Anterior cingulate cortex (tissue), 58 donors: ENCODE results near the gene INTS1.
"Not testable (repeated sequence)": the region's sequence is repeated elsewhere in the genome, so short reads cannot be mapped to it uniquely, and the experiment has no call there.

ENCODE experiments used
- DNase-seq, 58 donors: peaks; one replicate each; lab custom pipeline; 2025; lab: John Stamatoyannopoulos, UW

Gene INTS1

GRCh38 chr7:1532456-1533254 is 28.5 kb upstream of the INTS1 start:
- peak in 33 of 58 donors; percentile 17 to 73 (median 48) for DNase-seq

- DNase-seq, result no peak
These were observed 27.8 kb upstream of the INTS1 start for GRCh38 chr7:1531979-1532455.

GRCh38 chr7:1531263-1531978 is 27.2 kb upstream of the INTS1 start:
- DNase-seq, result peak in 9 of 58 donors; percentile 14 to 54 (median 27)

DNA sequence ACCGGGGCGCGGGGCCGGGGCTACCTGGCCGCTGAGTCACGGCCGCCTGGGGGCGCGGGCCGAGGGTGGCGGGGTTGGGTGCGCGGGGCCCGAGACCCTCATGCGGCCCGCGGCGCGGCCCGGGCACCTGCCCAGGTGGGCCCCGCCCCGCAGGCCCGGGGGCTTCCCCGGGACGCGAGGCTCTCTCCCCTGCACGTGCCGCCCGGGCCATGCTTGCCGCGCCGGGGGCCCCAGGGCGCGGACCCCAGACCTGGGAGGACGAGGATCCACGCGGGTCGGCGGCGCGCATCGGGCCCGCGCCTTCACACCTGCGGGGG is 26.7 kb upstream of the INTS1 start:
- no peak for DNase-seq

DNA sequence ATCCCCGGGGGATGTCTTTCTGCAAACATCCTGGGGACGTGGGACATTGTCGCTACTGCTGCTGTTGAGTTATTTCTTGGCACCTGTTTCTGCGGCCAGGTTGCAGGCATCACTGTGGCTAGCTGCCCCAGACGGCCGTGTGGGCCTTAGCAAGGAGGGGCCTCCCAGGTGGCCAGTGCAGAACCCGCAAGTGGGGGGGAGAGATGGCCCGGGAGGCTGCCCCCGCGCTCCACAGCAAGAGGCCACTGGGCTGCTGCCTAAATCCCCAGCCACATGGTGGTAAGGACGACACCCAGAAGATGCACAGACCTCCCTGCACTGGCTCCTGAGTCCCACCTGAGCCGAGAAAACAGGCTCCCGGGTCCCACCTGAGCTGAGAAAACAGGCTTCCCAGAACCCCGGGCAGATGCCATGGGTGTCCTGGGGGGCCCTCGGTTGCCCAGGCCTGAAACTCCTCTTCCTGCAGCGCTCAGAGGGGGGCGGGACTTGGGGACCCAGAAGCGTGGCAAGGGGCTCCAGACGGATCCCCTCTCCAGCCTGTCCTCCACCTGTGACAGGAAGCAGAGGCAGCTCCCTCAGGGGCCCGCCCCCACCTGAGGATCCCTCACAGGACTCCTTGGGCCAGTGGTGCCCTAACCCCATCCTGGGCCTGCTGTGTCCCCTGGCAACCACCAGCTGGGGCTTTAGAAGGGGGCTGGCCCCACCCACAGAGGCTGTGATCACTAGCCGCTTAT is 25.4 kb upstream of the INTS1 start:
- no peak for DNase-seq

DNA sequence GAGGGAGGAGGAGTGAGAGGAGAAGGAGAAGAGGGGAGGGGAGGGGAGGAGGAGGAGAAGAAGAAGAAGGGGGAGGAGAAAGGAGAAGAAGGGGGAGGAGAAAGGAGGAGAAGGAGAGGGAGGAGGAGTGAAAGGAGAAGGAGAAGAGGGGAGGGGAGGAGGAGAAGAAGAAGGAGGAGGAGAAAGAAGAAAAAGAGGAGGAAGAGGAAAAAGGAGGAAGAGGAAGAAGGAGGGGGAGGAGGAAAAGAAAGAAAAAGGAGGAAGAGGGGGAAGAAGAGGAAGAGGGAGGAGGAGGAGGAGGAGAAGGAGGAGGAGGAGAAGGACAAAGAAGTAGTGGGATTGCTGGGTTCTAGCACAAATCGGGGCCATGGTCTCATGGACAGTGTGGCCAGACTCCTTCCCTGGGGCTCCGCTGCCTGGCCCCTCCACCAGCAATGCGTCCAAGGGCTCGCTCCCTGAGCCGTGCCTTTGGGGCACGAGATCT is 22.1 kb upstream of the INTS1 start:
- no peak for DNase-seq

DNA sequence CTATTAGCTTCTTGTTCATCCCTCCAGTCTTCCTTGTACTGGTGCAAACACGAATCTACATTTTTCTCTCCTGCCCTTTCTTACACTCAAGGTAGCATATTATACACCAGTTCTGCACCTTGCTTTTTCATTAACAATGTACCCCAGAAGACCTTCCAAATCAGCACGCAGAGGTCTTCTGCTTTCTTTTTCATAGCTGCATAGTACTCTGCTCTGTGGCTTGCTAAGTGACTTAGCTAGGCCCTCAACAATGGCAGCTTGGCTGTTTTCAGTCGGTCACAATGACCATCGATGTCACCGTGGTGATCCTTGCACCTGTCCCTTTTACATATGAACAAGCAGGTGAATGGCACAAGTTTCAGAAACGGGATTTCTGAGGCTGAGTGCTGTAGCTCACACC is 21.2 kb upstream of the INTS1 start:
- no peak for DNase-seq

DNA sequence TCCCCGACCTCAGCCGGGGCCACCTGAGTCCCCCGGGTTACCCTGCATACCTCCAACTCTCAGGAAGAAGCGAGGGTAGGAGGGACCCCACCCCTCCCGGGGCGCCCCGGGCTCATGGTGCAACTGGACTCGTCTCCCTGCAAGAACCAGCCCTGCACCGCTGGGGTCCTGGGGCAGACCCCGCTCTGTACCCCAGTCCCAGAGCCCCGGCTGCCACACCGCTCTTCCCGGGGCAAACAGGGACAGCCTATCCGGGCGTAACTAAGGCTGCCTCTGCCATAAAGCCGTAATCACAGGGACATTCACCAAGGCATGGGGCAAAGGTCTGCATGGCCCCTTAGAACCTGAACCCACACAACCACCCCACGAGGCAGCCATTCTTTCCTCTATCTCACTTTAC is 19.7 kb upstream of the INTS1 start:
- no peak for DNase-seq

GRCh38 chr7:1523208-1523607 is 19.0 kb upstream of the INTS1 start:
- no peak for DNase-seq

GRCh38 chr7:1521456-1521855 is 17.3 kb upstream of the INTS1 start:
- no peak for DNase-seq

DNA sequence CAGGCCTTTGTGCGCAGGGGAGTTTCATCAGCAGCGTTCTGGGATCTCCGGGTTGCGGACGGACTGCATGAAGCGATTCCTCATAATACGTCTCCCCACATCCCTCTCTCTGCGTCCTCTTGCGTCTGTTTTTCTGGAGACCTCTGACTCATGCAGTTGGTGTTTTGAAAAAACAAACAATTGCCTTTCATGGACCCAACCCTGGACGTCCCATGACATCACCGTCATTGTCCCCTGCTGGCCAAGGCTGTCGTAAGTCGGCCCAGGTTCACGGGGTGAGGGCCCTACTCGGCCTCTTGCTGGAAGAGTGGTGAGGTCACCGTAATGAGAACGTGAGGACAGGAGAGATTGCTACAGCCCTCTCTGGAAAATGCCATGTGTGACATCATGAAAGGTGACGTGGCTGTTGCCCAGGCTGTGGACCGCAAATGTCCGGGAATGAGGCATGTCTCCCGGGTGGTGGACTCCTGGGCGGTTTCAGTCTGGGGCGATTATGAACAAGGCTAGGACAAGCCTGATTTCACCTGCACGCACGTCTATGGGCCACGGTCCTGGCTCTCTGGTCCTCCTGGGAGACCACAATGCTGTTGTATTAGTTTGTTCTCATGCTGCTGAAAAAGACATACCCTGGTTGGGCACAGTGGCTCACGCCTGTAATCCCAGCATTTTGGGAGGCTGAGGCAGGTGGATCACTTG is 16.5 kb upstream of the INTS1 start:
- DNase-seq, result no peak

GRCh38 chr7:1519322-1519922 is 15.2 kb upstream of the INTS1 start:
- not testable (repeated sequence) for DNase-seq

- DNase-seq, result no peak
These were observed 12.5 kb upstream of the INTS1 start for GRCh38 chr7:1516586-1517251.

DNA sequence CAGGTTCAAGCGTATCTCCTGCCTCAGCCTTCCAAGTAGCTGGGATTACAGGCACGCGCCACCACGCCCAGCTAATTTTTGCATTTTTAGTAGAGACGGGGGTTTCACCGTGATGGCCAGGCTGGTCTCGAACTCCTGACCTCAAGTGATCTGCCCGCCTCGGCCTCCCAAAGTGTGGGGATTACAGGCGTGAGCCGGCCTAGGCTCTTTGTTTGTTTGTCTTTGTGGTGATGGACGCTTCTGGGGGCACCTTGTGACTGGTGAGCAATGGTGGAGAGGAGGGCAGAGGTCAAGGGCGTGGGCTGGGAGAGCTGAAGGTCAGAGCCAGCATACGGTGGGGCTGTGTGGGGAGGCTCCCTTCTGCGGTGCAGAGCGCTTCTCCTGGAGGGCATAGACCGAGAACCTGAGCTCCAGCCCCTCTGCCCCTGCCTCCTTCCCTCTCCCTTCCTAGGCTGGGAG is 11.3 kb upstream of the INTS1 start:
- DNase-seq, result not testable (repeated sequence)

DNA sequence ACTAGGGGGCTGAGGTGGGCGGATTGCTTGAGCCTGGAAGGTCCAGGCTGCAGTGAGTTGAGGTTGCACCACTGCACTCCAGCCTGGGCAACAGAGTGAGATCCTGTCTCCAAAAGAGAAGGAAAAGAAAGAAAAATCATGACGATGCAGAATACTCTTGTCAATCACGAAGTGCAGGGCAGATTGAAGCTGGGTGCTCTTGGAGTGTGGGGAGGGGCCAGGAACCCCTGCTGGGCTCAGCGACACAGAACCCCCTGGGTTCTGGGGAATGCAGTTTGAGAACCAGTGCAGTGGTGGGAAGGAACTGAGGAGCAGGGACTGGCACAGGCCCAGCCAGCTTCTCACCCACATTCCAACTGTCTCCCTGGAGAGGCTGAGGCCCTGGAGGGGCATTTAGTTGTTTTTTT is 10.8 kb upstream of the INTS1 start:
- DNase-seq, result peak in 1 of 58 donors; percentile 23

DNA sequence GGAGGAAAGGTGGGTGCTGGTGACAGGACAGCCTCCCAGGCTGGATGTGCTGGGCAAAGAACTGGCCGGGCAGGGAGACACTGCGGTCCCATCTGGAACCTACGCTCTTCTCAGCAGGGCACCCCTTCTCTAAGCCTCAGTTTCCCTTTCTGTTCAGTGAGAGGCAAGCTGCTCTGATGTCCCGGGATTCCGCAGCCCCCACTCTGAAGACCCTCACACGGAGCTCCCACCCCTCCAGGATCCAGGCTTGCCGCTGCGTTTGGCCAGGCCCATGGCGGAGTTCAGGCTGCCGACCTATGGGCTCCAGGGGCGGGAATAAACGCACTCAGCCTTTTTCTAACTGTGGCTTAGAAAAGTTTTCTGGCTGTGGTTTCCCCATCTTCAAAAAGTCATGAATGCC is 10.2 kb upstream of the INTS1 start:
- no peak for DNase-seq

DNA sequence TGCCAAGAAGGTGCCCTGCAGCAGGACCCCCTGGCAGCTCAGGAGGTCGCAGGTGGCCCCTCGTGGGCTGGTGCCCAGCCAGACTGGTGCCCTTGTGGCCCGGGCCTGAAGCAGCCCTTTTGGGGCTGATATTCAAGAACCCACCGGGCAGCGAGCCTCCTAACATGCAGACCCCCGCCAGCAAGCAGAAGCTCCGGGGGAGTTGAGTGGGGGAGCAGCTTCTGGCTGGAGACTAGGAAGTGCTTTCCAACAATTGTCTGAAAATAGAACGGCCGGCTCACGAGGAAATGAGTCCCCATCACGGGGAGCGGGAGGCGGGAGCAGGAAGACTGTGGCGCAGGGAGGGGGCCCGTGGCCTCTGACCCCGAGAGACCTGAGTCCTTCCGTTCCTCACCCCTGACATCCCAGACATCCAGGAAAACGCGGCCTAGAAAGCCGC is 9.5 kb upstream of the INTS1 start:
- peak in 21 of 58 donors; percentile 23 to 79 (median 51) for DNase-seq

- peak in 38 of 58 donors; percentile 15 to 79 (median 54) for DNase-seq
These were observed 8.8 kb upstream of the INTS1 start for GRCh38 chr7:1512781-1513656.
